Chondrocyte (in vitro differentiated cells): ENCODE measurements around the gene IQCE. TPM values are rescaled to one million over a fixed set of nuclear protein-coding genes. Genes with fewer than 3 reads are reported as not detected.

ENCODE experiments used
- DNase-seq: peaks from one replicate; pipeline ENCODE4 v3.0.0; 2021; ENCODE audit warnings: mixed read lengths, low spot score
- H3K27ac Mint-ChIP-seq: one replicate; pipeline ENCODE4 v1.8.0; 2021; ENCODE audit warnings: mild to moderate bottlenecking, moderate library complexity, mixed read lengths; ENCODE audit not compliant: unreplicated experiment
- H3K27me3 Mint-ChIP-seq: 2 replicates; pipeline ENCODE4 v1.8.0; 2021; ENCODE audit warnings: low read depth, mixed read lengths
- H3K36me3 Mint-ChIP-seq: 2 replicates; pipeline ENCODE4 v1.8.0; 2021; ENCODE audit warnings: low read depth, mixed read lengths
- H3K4me1 Mint-ChIP-seq: 2 replicates; pipeline ENCODE4 v1.8.0; 2021; ENCODE audit warnings: low read depth, mild to moderate bottlenecking, mixed read lengths
- H3K4me3 Mint-ChIP-seq: one replicate; pipeline ENCODE4 v1.8.0; 2021; ENCODE audit warnings: mild to moderate bottlenecking, moderate library complexity, mixed read lengths; ENCODE audit not compliant: unreplicated experiment
- H3K9me3 Mint-ChIP-seq: 2 replicates; pipeline ENCODE4 v1.8.0; 2021; ENCODE audit warnings: low read depth, mixed read lengths
- CTCF ChIP-seq: fragments of 200-600 bp; sonication (generic); IDR thresholded peaks from 2 replicates; pipeline ENCODE4 v1.5.0; 2021; ENCODE audit warnings: antibody characterized with exemption, mild to moderate bottlenecking, moderate library complexity
- total RNA-seq: library from RNA; stranded (reverse); gene quantifications from 3 replicates; pipeline ENCODE4 v1.2.1, GENCODE V29; 2021

Gene IQCE
- total RNA-seq, 1 donor from 2014 or later = 10.0 TPM

DNA sequence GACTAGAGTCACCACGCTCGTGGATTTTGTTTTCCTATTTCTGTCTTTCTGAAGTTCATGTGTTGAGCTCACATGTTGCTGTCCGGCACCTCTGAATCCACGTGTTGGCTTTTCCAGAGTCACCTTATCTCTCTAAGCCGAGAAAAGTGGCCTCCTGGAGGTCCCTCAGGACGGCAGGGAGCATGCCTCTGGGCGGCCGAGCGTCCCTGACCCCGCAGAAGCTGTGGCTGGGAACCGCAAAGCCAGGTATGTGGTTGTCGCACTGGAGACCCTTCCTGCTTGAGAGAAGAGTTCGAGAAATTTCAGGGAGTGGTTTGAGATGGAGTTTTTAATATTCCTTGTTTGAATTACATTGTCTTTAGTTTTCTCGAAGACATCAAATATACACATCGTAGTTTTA is 12.6 kb downstream of the IQCE start:
- Mint-ChIP-seq H3K4me1 (peaks cover 25% of the 10 kb centered on the region), H3K27me3 (no peaks in the 10 kb centered on the region), H3K36me3 (peaks cover 20% of the 10 kb centered on the region), H3K27ac (no peak overlapping the region), H3K4me3 (no peak overlapping the region), H3K9me3 (no peaks in the 10 kb centered on the region)
- no peak for DNase-seq
- no peak for TF ChIP-seq CTCF

DNA sequence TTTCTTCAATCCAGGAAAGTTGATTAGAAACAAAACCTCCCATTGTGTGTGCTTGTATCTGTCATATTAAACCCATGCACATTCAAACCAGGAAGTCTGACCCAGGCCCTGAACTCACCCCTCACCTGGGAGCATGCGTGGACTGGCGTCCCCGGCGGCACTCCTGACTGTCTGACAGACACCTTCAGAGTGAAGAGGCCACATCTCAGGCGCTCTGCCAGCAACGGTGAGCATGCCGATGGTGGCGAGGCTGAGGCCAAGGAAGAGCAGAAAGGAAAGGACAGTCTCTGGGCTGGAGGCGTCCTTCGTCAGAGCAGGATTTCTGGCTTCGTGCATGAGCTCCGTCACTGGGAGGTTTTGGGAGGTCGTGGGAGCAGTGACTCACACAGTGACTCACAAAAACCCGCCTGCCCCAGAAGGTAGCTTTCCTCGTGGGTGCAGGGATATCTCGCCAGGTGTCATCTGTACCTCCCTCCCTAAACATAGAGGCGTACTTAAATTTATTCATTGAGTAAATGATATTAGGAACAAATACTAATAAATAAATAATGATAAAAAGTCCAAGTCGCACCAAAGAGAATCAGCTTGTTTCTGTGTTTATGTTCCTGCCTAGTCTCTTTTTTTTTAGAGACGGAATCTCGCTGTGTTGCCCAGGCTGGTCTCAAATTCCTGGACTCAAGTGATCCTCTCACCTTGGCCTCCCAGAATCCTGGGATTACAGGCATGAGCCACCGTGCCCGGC is 13.5 kb downstream of the IQCE start:
- Mint-ChIP-seq H3K9me3 (no peaks in the 10 kb centered on the region), H3K36me3 (peaks cover 20% of the 10 kb centered on the region), H3K4me3 (no peak overlapping the region), H3K4me1 (peaks cover 16% of the 10 kb centered on the region), H3K27me3 (no peaks in the 10 kb centered on the region), H3K27ac (peak overlapping the region; percentile 12)
- DNase-seq = no peak
- TF ChIP-seq CTCF = no peak

GRCh38 chr7:2573761-2574160 is 15.0 kb downstream of the IQCE start:
- H3K9me3 Mint-ChIP-seq = no peaks in the 10 kb centered on the region
- TF ChIP-seq CTCF = no peak
- no peaks in the 10 kb centered on the region for H3K27me3 Mint-ChIP-seq
- H3K36me3 Mint-ChIP-seq = peaks cover 20% of the 10 kb centered on the region
- H3K27ac Mint-ChIP-seq = no peak overlapping the region
- no peak overlapping the region for H3K4me3 Mint-ChIP-seq
- no peak for DNase-seq
- peaks cover 9% of the 10 kb centered on the region for H3K4me1 Mint-ChIP-seq

GRCh38 chr7:2575046-2575732 is 16.4 kb downstream of the IQCE start:
- no peak for TF ChIP-seq CTCF
- Mint-ChIP-seq H3K4me1 (peaks cover 9% of the 10 kb centered on the region), H3K9me3 (no peaks in the 10 kb centered on the region), H3K27me3 (no peaks in the 10 kb centered on the region), H3K36me3 (peaks cover 21% of the 10 kb centered on the region), H3K4me3 (no peak overlapping the region), H3K27ac (no peak overlapping the region)
- no peak for DNase-seq

DNA sequence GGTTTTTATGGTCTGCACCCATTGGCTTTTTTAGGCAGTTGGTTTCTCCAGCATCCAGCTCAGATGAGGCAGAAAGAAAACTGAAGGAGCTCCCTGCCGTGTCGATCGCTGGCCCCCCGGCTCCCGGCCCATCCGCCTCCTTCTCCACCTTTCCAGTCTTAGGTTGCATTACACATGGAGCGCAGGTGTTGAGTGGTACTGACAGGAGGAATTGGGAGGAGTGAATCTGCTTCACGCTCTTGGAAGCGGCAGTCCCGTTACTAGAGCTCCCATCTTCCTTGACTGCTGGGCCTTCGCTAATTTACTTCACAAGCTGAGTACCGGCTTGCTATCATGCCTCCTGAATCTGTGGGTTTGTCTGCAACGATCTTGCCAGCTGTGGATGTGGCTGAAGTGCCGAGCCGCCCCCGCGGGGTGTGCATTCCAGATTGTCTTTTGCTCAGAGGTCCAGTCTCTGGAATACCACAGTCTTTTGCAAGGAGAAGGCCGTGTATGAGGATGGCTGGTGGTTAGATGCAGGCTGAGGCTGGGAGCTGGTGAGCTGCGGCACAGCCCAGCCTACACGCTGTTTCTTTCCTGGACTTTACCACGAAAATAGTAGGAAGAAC is 17.1 kb downstream of the IQCE start:
- H3K36me3 Mint-ChIP-seq = peaks cover 21% of the 10 kb centered on the region
- DNase-seq = no peak
- peaks cover 9% of the 10 kb centered on the region for H3K4me1 Mint-ChIP-seq
- no peaks in the 10 kb centered on the region for H3K9me3 Mint-ChIP-seq
- peak overlapping the region; percentile 3 for H3K27ac Mint-ChIP-seq
- TF ChIP-seq CTCF = no peak
- no peak overlapping the region for H3K4me3 Mint-ChIP-seq
- H3K27me3 Mint-ChIP-seq = no peaks in the 10 kb centered on the region
